Osteoblast (primary cell): ENCODE measurements around the gene GBX1. TPM values are rescaled to one million over a fixed set of nuclear protein-coding genes. Genes with fewer than 3 reads are reported as not detected.

Source experiments
- DNase-seq: peaks from one replicate; pipeline ENCODE4 v3.0.0; 2011; ENCODE audit warnings: low spot score, mixed read lengths; ENCODE audit not compliant: insufficient read length; ENCODE audit errors: missing footprints
- H2AFZ ChIP-seq: 2 replicates; pipeline ENCODE4 v1.6.0; 2011; ENCODE audit warnings: mild to moderate bottlenecking, low read length
- H3K27ac ChIP-seq: 2 replicates; pipeline ENCODE4 v1.5.1; 2011; ENCODE audit warnings: mild to moderate bottlenecking, low read depth, low read length, moderate library complexity
- H3K27me3 ChIP-seq: 2 replicates; pipeline ENCODE4 v1.6.0; 2012; ENCODE audit warnings: mild to moderate bottlenecking, control low read depth, inconsistent platforms, low read length, moderate library complexity; ENCODE audit not compliant: insufficient read depth
- H3K36me3 ChIP-seq: 2 replicates; pipeline ENCODE4 v1.5.1; 2011; ENCODE audit warnings: mild to moderate bottlenecking, low read length, control low read depth, moderate library complexity; ENCODE audit not compliant: insufficient read depth
- H3K4me1 ChIP-seq: 2 replicates; pipeline ENCODE4 v1.5.1; 2011; ENCODE audit warnings: mild to moderate bottlenecking, low read length, control low read depth, moderate library complexity; ENCODE audit not compliant: insufficient read depth
- H3K4me2 ChIP-seq: 2 replicates; pipeline ENCODE4 v1.6.0; 2011; ENCODE audit warnings: mild to moderate bottlenecking, low read length; ENCODE audit not compliant: insufficient read depth
- H3K4me3 ChIP-seq: fragments of 200-600 bp; sonication (generic); 3 replicates; pipeline ENCODE4 v1.5.1; 2012; ENCODE audit warnings: mild to moderate bottlenecking, low read length, inconsistent platforms; ENCODE audit not compliant: insufficient read depth
- H3K79me2 ChIP-seq: 2 replicates; pipeline ENCODE4 v1.6.0; 2012; ENCODE audit warnings: mild to moderate bottlenecking, low read length, control low read depth, inconsistent platforms; ENCODE audit not compliant: insufficient read depth
- H3K9me3 ChIP-seq: 2 replicates; pipeline ENCODE4 v1.5.1; 2011; ENCODE audit warnings: low read depth, low read length, control low read depth
- H4K20me1 ChIP-seq: 2 replicates; pipeline ENCODE4 v1.6.0; 2012; ENCODE audit warnings: mild to moderate bottlenecking, low read length, control low read depth; ENCODE audit not compliant: insufficient read depth
- total RNA-seq: library from RNA; depleted of rRNA; stranded (reverse); fragments of >200 nt; gene quantifications from 2 replicates; pipeline ENCODE4 v1.2.3, GENCODE V29; 2012
- TF ChIP-seq, protein P1 (sequence below): IDR thresholded peaks from 2 replicates; pipeline ENCODE4 v1.5.1; 2011; ENCODE audit warnings: mild to moderate bottlenecking, low read depth, low read length, moderate library complexity; ENCODE audit errors: extremely low read depth

The GBX1 gene
- total RNA-seq, 1 donor: not detected

DNA sequence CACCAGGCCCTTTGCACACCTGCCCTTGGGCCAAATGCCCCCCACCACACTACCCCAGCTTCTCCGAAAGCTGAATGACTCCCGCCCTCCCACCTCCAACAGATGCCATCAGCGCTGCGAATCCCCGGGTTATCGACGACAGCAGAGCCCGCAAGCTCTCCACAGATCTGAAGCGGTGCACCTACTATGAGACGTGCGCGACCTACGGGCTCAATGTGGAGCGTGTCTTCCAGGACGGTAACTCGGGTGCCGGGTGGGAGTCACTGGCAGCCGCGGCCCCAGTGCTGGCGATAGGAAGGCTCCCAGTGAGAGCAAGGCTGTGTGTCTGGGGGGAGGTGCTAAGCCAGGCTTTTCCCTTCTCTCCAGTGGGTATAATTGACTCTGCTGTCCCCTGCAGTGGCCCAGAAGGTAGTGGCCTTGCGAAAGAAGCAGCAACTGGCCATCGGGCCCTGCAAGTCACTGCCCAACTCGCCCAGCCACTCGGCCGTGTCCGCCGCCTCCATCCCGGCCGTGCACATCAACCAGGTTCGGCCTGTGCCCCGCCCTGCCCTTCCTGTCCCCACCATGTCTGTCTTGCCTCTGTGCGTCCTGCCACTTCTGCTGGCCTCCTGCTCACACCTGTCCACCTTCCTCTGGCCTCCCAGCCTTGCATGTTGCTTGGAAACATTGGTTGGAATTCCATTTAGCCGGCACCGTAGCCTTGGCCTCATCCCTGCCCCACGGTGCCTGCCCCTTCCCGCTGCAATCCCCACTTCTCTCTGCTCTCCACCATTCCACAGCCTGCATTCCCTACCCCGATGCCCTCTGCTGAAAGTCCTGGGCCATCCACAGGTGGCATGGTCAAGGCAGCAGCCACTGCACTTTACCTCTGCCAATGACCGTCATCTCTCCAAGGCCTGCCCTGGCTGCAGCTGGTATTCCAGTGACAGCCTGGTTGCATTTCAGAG is 49.1 kb downstream of the GBX1 start:
- no peaks in the 10 kb centered on the region for H3K9me3 ChIP-seq
- H3K79me2 ChIP-seq: peaks cover 23% of the 10 kb centered on the region
- no peaks in the 10 kb centered on the region for H3K27me3 ChIP-seq
- peaks cover 10% of the 10 kb centered on the region for H3K36me3 ChIP-seq
- no peak overlapping the region for H2AFZ ChIP-seq
- no peak overlapping the region for H3K4me2 ChIP-seq
- peaks cover 35% of the 10 kb centered on the region for H4K20me1 ChIP-seq
- peaks cover 11% of the 10 kb centered on the region for H3K4me1 ChIP-seq
- H3K27ac ChIP-seq: no peak overlapping the region
- H3K4me3 ChIP-seq: no peak overlapping the region
- peak; percentile 74 for DNase-seq
- TF ChIP-seq, protein P1, sequence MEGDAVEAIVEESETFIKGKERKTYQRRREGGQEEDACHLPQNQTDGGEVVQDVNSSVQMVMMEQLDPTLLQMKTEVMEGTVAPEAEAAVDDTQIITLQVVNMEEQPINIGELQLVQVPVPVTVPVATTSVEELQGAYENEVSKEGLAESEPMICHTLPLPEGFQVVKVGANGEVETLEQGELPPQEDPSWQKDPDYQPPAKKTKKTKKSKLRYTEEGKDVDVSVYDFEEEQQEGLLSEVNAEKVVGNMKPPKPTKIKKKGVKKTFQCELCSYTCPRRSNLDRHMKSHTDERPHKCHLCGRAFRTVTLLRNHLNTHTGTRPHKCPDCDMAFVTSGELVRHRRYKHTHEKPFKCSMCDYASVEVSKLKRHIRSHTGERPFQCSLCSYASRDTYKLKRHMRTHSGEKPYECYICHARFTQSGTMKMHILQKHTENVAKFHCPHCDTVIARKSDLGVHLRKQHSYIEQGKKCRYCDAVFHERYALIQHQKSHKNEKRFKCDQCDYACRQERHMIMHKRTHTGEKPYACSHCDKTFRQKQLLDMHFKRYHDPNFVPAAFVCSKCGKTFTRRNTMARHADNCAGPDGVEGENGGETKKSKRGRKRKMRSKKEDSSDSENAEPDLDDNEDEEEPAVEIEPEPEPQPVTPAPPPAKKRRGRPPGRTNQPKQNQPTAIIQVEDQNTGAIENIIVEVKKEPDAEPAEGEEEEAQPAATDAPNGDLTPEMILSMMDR: no peak

DNA sequence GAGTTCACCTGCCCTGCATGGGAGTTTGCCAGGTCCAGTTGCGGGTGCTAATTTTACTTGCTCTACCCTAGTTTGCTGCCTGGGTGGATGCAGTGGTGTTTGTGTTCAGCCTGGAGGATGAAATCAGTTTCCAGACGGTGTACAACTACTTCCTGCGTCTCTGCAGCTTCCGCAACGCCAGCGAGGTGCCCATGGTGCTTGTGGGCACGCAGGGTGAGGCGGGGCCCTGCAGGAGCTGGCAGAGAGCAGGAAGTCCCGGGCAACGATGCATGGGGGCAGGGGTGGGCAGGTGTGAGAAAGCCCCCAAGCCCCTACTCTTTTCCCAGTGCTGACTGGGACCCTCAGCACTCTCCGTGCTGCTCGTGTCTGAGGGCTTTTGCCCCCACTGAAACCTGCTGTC is 49.9 kb downstream of the GBX1 start:
- Histone ChIP-seq H3K27ac (no peak overlapping the region), H3K36me3 (peaks cover 10% of the 10 kb centered on the region), H3K4me1 (peaks cover 16% of the 10 kb centered on the region), H4K20me1 (peaks cover 42% of the 10 kb centered on the region), H3K4me2 (no peak overlapping the region), H3K79me2 (peaks cover 31% of the 10 kb centered on the region), H3K4me3 (no peak overlapping the region), H2AFZ (no peak overlapping the region), H3K27me3 (no peaks in the 10 kb centered on the region), H3K9me3 (no peaks in the 10 kb centered on the region)
- no peak for DNase-seq
- TF ChIP-seq, protein P1: no peak

DNA sequence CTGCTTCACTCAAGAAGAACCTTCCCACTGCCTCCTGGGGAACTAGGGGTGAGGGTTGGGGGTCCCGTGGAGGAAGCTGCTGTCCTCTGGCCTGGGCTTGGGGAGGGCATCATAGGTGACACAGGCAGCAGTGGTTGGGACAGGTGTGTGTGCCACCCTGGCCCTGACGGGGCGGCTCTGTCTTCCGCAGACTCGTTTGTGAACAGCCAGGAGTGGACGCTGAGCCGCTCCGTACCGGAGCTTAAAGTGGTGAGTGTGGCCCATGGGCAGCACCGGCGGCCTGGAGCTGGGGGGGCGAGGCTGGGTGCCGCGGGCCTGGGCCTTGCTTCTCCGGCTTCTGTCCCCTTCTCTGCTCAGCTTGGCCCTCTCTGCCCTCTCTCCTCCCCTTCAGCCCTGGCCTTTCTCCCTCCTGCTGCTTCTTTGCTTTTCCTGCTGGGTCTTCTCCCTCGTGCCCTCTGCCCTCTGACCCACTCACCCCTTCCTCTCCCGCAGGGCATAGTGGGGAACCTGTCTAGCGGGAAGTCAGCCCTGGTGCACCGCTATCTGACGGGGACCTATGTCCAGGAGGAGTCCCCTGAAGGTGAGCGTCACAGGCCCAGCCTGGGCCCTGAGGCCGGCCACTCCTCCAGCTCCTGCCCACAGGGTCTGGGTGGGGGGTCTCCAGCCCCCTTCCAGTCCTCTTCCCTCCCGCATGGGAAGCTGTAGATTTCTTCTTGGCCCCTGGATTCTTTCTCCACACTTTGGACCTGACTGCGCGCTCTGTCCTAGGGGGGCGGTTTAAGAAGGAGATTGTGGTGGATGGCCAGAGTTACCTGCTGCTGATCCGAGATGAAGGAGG is 50.7 kb downstream of the GBX1 start:
- H3K27ac ChIP-seq: no peak overlapping the region
- peaks cover 49% of the 10 kb centered on the region for H4K20me1 ChIP-seq
- peaks cover 39% of the 10 kb centered on the region for H3K79me2 ChIP-seq
- no peak overlapping the region for H2AFZ ChIP-seq
- H3K4me3 ChIP-seq: no peak overlapping the region
- H3K4me2 ChIP-seq: no peak overlapping the region
- peaks cover 16% of the 10 kb centered on the region for H3K4me1 ChIP-seq
- DNase-seq: peak; percentile 93
- no peaks in the 10 kb centered on the region for H3K27me3 ChIP-seq
- peaks cover 10% of the 10 kb centered on the region for H3K36me3 ChIP-seq
- H3K9me3 ChIP-seq: no peaks in the 10 kb centered on the region
- TF ChIP-seq, protein P1: no peak
